HCT116 (cell line): ENCODE data around the gene FMN1. TPM values are rescaled to one million over a fixed set of nuclear protein-coding genes. Genes with fewer than 3 reads are reported as not detected.

Experiments used
- ATAC-seq: fragments of 200-7000 bp; cut with Tn5 transposase; 2 replicates; pipeline ENCODE4 v1.9.1; 2020; ENCODE audit warnings: mild to moderate bottlenecking, moderate library complexity
- BruUV-seq: library from RNA; stranded (reverse); fragments of 400-500 nt; replicated peaks from 2 replicates; lab custom pipeline; 2021; lab: Mats Ljungman, UMichigan
- CTCF ChIA-PET: fragments of 300-600 bp; sonication (Branson Sonifier 250); formaldehyde crosslinking; loops from one replicate; lab custom pipeline; 2021; ENCODE audit warnings: antibody characterized with exemption; lab: Charles Lee
- POLR2A ChIA-PET: fragments of 300-600, 350-600 bp; sonication (Branson Sonifier 250); formaldehyde crosslinking; loops from one replicate; lab custom pipeline; 2021; ENCODE audit warnings: antibody characterized with exemption; lab: Charles Lee
- RAD21 ChIA-PET, 2 experiments: fragments of 300-600 bp; sonication (Branson Sonifier 250); formaldehyde crosslinking; loops; one replicate each; lab custom pipeline; 2023; ENCODE audit warnings: low total read pairs in 2 of 2; ENCODE audit not compliant: uncharacterized antibody in 2 of 2, unreplicated experiment in 2 of 2, low non-redundant PET in 1 of 2; lab: Charles Lee
- DNase-seq: peaks from one replicate; pipeline ENCODE4 v3.0.0-alpha.2; 2010; ENCODE audit warnings: low read depth, low spot score
- H2AFZ ChIP-seq: fragments of 200-600 bp; shearing (Covaris generic), sonication (generic); 2 replicates; pipeline ENCODE4 v1.6.1; 2017; ENCODE audit warnings: low read depth, mixed run types, mixed read lengths, antibody characterized with exemption, low read length; ENCODE audit not compliant: poor library complexity, severe bottlenecking
- H3K27ac ChIP-seq: 2 replicates; pipeline ENCODE4 v1.5.1; 2012; ENCODE audit warnings: low read depth, low read length
- H3K27me3 ChIP-seq: fragments of 200-600 bp; sonication (generic); 2 replicates; pipeline ENCODE4 v1.6.1; 2016; ENCODE audit warnings: mixed run types, low read length, mixed read lengths; ENCODE audit not compliant: insufficient read depth
- H3K36me3 ChIP-seq, 2 experiments: fragments of 200-500 bp in 1 of 2; fragments of 200-600 bp in 1 of 2; sonication (Bioruptor generic) in 1 of 2; sonication (generic) in 1 of 2; 2 replicates each; pipeline versions ENCODE4 v1.5.1 to v1.6.1; 2014 to 2016; ENCODE audit warnings: low read length in 2 of 2, inconsistent platforms in 1 of 2, mixed read lengths in 1 of 2, mixed run types in 1 of 2; ENCODE audit not compliant: insufficient read depth in 2 of 2, control insufficient read depth in 1 of 2
- H3K4me1 ChIP-seq, 2 experiments: fragments of 200-600 bp in 1 of 2; sonication (generic) in 1 of 2; 2 replicates each; pipeline versions ENCODE4 v1.5.1 to v1.6.1; 2012 to 2017; ENCODE audit warnings: low read length in 2 of 2, inconsistent platforms in 1 of 2, mild to moderate bottlenecking in 1 of 2, mixed read lengths in 1 of 2, mixed run types in 1 of 2, moderate library complexity in 1 of 2; ENCODE audit not compliant: insufficient read depth in 2 of 2, control insufficient read depth in 1 of 2
- H3K4me2 ChIP-seq: fragments of 200-600 bp; sonication (generic); 2 replicates; pipeline ENCODE4 v1.6.1; 2017; ENCODE audit warnings: mixed run types, low read length, mixed read lengths
- H3K4me3 ChIP-seq, 2 experiments: fragments of 200-600 bp in 1 of 2; sonication (generic) in 1 of 2; replicated peaks in 1 of 2; 2 replicates each; pipeline ENCODE4 v1.5.1; 2011 to 2016; ENCODE audit warnings: low read length in 2 of 2, control low read depth in 1 of 2, low read depth in 1 of 2, mild to moderate bottlenecking in 1 of 2, mixed read lengths in 1 of 2, mixed run types in 1 of 2
- H3K79me2 ChIP-seq: fragments of 200-600 bp; sonication (generic); 2 replicates; pipeline ENCODE4 v1.6.1; 2017; ENCODE audit warnings: mild to moderate bottlenecking, mixed run types, low read length, moderate library complexity, mixed read lengths; ENCODE audit not compliant: insufficient read depth
- H3K9ac ChIP-seq: fragments of 200-600 bp; sonication (generic); 2 replicates; pipeline ENCODE4 v1.6.1; 2016; ENCODE audit warnings: low read length, mixed read lengths
- H3K9me2 ChIP-seq: fragments of 200-600 bp; sonication (generic), shearing (Covaris generic); 2 replicates; pipeline ENCODE4 v1.6.1; 2017; ENCODE audit warnings: mixed run types, mild to moderate bottlenecking, moderate library complexity; ENCODE audit not compliant: insufficient read depth
- H3K9me3 ChIP-seq, 2 experiments: fragments of 200-500 bp in 1 of 2; fragments of 200-600 bp in 1 of 2; sonication (Bioruptor generic) in 1 of 2; sonication (generic) in 1 of 2; 2 replicates each; pipeline ENCODE4 v1.6.1; 2014 to 2017; ENCODE audit warnings: low read length in 2 of 2, mixed read lengths in 2 of 2, inconsistent platforms in 1 of 2, low read depth in 1 of 2, mild to moderate bottlenecking in 1 of 2, mixed run types in 1 of 2, moderate library complexity in 1 of 2; ENCODE audit not compliant: control insufficient read depth in 1 of 2, insufficient read depth in 1 of 2
- H4K20me1 ChIP-seq: fragments of 200-600 bp; sonication (generic), shearing (Covaris generic); 2 replicates; pipeline ENCODE4 v1.6.1; 2017; ENCODE audit warnings: mixed run types, mild to moderate bottlenecking, moderate library complexity; ENCODE audit not compliant: insufficient read depth
- CBX3 ChIP-seq: IDR thresholded peaks from 2 replicates; pipeline ENCODE4 v1.6.1; 2012; ENCODE audit warnings: low read depth
- EGR1 ChIP-seq: IDR thresholded peaks from 2 replicates; pipeline ENCODE4 v1.6.1; 2012; ENCODE audit warnings: low read depth
- ELF1 ChIP-seq: IDR thresholded peaks from 2 replicates; pipeline ENCODE4 v1.6.1; 2012; ENCODE audit warnings: low read depth, borderline replicate concordance
- EZH2 ChIP-seq: fragments of 200-600 bp; sonication (generic); IDR thresholded peaks from 2 replicates; pipeline ENCODE4 v1.6.1; 2017; ENCODE audit warnings: antibody characterized with exemption, mixed run types
- FOSL1 ChIP-seq: IDR thresholded peaks from 2 replicates; pipeline ENCODE4 v1.6.1; 2012; ENCODE audit warnings: low read depth
- JUND ChIP-seq: IDR thresholded peaks from 2 replicates; pipeline ENCODE4 v1.6.1; 2012
- POLR2A ChIP-seq: IDR thresholded peaks from 2 replicates; pipeline ENCODE4 v1.7.0; 2011; ENCODE audit warnings: borderline replicate concordance; ENCODE audit not compliant: insufficient read depth, insufficient read length; ENCODE audit errors: extremely low read depth
- POLR2AphosphoS5 ChIP-seq: IDR thresholded peaks from 2 replicates; pipeline ENCODE4 v1.6.1; 2011; ENCODE audit warnings: mild to moderate bottlenecking, low read depth, low read length, moderate library complexity
- RAD21 ChIP-seq: IDR thresholded peaks from 2 replicates; pipeline ENCODE4 v1.6.1; 2012; ENCODE audit warnings: low read depth, mild to moderate bottlenecking
- SIN3A ChIP-seq: IDR thresholded peaks from 2 replicates; pipeline ENCODE4 v1.6.1; 2012; ENCODE audit warnings: low read depth
- SP1 ChIP-seq: IDR thresholded peaks from 2 replicates; pipeline ENCODE4 v1.6.1; 2012; ENCODE audit warnings: low read depth
- SRF ChIP-seq: IDR thresholded peaks from 2 replicates; pipeline ENCODE4 v1.6.1; 2012; ENCODE audit warnings: low read depth
- TCF7L2 ChIP-seq: IDR thresholded peaks from 2 replicates; pipeline ENCODE4 v1.7.0; 2011; ENCODE audit warnings: borderline replicate concordance, inconsistent platforms; ENCODE audit not compliant: insufficient read depth, insufficient read length; ENCODE audit errors: extremely low read depth
- YY1 ChIP-seq: IDR thresholded peaks from 2 replicates; pipeline ENCODE4 v1.6.1; 2011; ENCODE audit warnings: low read length, low read depth, moderate library complexity, mild to moderate bottlenecking; ENCODE audit not compliant: insufficient replicate concordance; ENCODE audit errors: extremely low read depth
- ZFX ChIP-seq: fragments of 450-650 bp; IDR thresholded peaks from 2 replicates; pipeline ENCODE4 v1.6.1; 2017
- ZNF274 ChIP-seq: fragments of 200-500 bp; sonication (Bioruptor generic); IDR thresholded peaks from 2 replicates; pipeline ENCODE4 v1.6.1; 2014; ENCODE audit warnings: mild to moderate bottlenecking, low read depth, low read length, inconsistent platforms
- intact Hi-C: fragments of 100-400 bp; cut with micrococcal nuclease; formaldehyde crosslinking; loops from 2 replicates; pipeline ENCODE4 v1.10.0; 2022
- total RNA-seq: library from RNA; stranded (reverse); gene quantifications from one replicate; pipeline ENCODE4 v1.2.1, GENCODE V29; 2021; ENCODE audit not compliant: unreplicated experiment
- TF ChIP-seq, protein P1 (sequence below): IDR thresholded peaks from 2 replicates; pipeline ENCODE4 v1.6.1; 2012
- TF ChIP-seq, protein P2 (sequence below): IDR thresholded peaks from 2 replicates; pipeline ENCODE4 v1.6.1; 2012; ENCODE audit warnings: low read depth
- TF ChIP-seq, protein P3 (sequence below): IDR thresholded peaks from 2 replicates; pipeline ENCODE4 v1.6.1; 2011; ENCODE audit warnings: mild to moderate bottlenecking, low read length, moderate library complexity; ENCODE audit not compliant: insufficient replicate concordance; ENCODE audit errors: extremely low read depth

Gene FMN1
- total RNA-seq, 1 experiment from 2014 or later, result 0.39 TPM

DNA sequence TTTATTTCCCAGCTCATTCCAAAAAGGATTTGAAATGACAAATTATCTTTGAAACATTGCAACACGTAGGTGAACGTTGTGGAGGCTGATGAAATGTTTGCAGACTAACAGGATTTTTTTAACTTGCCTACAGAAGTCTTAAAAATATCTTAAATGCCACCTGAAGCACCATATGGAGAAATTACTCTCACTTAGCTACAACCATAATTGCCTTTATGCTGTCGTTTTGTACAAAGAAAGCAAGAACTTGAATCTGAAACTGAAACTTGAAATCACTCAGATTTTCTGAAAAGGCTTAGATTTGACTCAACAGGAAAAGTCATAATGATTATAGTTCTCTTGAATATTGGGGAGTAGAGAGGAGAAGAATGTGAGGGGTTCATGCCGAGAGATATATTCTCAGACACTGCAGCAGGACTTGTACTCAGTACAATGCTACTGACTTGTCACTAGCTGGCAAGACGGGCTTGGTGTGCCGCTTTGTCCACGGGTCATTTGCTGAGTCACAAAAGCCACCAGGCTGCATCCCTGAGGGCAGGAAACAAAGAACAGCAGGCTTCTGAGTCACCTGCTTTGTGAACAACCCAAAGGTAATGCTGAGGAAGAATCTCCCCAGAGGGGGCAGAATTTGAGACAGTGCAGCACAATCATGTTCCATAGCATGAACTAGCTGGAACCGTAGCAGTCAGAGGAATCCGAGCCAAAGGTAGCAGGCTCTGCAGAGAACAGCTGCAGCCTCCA is 7.1 kb upstream of the FMN1 start:
- ChIA-PET RAD21 (no interaction called here), CTCF (interaction anchor here (1.2 to 1.7 kb wide), 6 partner anchors 11 to 499 kb away, joined by 3 to 11 read pairs (median 3); no protein-coding TSS in a partner anchor), POLR2A (interaction anchor here (0.5 to 2.0 kb wide), 2 partner anchors 14 to 57 kb away, joined by 4 read pairs; no protein-coding TSS in a partner anchor)
- peaks cover 9% of the 10 kb centered on the region; the same call in 1 of the 2 replicates for H3K27me3 ChIP-seq
- intact Hi-C loops, result no loop called here
- peak; percentile 99 for ATAC-seq
- H3K36me3 ChIP-seq, result no peaks in the 10 kb centered on the region
- no peaks in the 10 kb centered on the region for H3K9me3 ChIP-seq
- peaks cover 20 to 36% of the 10 kb centered on the region in 2 experiments for H3K4me1 ChIP-seq
- peak overlapping the region; percentile 69 for H3K4me2 ChIP-seq
- 0 out of 2 replicates have a peak overlapping the region, but pooled peaks have one; percentile 10 for H3K27ac ChIP-seq
- H3K79me2 ChIP-seq, result no peaks in the 10 kb centered on the region
- H3K4me3 ChIP-seq, result peak overlapping the region; percentile 3 to 35; a peak in 2 of 4 replicates
- H4K20me1 ChIP-seq, result no peaks in the 10 kb centered on the region
- H3K9ac ChIP-seq, result peak overlapping the region; percentile 23
- DNase-seq, result peak; percentile 95
- no TSS peak for BruUV-seq
- no peaks in the 10 kb centered on the region for H3K9me2 ChIP-seq
- H2AFZ ChIP-seq, result peak overlapping the region; percentile 85
- TF ChIP-seq ELF1 (no peak), SRF (peak; percentile 33; the same call in 1 of the 2 replicates), POLR2A (no peak), SIN3A (peak; percentile 62; the same call in 1 of the 2 replicates), YY1 (peak; percentile 45), JUND (peak; percentile 87), FOSL1 (peak; percentile 85), SP1 (peak; percentile 76), ZNF274 (no peak), EZH2 (no peak), TCF7L2 (peak; percentile 84), ZFX (no peak), CBX3 (peak; percentile 78; the same call in 1 of the 2 replicates), RAD21 (peak; percentile 18; the same call in 1 of the 2 replicates), POLR2AphosphoS5 (peak; percentile 50; the same call in 1 of the 2 replicates), EGR1 (no peak)
- TF ChIP-seq, protein P1, sequence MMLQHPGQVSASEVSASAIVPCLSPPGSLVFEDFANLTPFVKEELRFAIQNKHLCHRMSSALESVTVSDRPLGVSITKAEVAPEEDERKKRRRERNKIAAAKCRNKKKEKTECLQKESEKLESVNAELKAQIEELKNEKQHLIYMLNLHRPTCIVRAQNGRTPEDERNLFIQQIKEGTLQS, result no peak
- TF ChIP-seq, protein P2, sequence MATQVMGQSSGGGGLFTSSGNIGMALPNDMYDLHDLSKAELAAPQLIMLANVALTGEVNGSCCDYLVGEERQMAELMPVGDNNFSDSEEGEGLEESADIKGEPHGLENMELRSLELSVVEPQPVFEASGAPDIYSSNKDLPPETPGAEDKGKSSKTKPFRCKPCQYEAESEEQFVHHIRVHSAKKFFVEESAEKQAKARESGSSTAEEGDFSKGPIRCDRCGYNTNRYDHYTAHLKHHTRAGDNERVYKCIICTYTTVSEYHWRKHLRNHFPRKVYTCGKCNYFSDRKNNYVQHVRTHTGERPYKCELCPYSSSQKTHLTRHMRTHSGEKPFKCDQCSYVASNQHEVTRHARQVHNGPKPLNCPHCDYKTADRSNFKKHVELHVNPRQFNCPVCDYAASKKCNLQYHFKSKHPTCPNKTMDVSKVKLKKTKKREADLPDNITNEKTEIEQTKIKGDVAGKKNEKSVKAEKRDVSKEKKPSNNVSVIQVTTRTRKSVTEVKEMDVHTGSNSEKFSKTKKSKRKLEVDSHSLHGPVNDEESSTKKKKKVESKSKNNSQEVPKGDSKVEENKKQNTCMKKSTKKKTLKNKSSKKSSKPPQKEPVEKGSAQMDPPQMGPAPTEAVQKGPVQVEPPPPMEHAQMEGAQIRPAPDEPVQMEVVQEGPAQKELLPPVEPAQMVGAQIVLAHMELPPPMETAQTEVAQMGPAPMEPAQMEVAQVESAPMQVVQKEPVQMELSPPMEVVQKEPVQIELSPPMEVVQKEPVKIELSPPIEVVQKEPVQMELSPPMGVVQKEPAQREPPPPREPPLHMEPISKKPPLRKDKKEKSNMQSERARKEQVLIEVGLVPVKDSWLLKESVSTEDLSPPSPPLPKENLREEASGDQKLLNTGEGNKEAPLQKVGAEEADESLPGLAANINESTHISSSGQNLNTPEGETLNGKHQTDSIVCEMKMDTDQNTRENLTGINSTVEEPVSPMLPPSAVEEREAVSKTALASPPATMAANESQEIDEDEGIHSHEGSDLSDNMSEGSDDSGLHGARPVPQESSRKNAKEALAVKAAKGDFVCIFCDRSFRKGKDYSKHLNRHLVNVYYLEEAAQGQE, result no peak
- TF ChIP-seq, protein P3, sequence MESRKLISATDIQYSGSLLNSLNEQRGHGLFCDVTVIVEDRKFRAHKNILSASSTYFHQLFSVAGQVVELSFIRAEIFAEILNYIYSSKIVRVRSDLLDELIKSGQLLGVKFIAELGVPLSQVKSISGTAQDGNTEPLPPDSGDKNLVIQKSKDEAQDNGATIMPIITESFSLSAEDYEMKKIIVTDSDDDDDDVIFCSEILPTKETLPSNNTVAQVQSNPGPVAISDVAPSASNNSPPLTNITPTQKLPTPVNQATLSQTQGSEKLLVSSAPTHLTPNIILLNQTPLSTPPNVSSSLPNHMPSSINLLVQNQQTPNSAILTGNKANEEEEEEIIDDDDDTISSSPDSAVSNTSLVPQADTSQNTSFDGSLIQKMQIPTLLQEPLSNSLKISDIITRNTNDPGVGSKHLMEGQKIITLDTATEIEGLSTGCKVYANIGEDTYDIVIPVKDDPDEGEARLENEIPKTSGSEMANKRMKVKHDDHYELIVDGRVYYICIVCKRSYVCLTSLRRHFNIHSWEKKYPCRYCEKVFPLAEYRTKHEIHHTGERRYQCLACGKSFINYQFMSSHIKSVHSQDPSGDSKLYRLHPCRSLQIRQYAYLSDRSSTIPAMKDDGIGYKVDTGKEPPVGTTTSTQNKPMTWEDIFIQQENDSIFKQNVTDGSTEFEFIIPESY, result no peak
